ENCODE results near the gene OR51S1. TPM values are rescaled to one million over a fixed set of nuclear protein-coding genes. Genes with fewer than 3 reads are reported as not detected.
A peak's percentile ranks its signal among the peaks of the same experiment; 100 is the strongest.
"Not testable (repeated sequence)": the region's sequence is repeated elsewhere in the genome, so short reads cannot be mapped to it uniquely, and the experiment has no call there.

OR51S1 gene
- total RNA-seq, 1 donor from 2014 or later, result not detected

DNA sequence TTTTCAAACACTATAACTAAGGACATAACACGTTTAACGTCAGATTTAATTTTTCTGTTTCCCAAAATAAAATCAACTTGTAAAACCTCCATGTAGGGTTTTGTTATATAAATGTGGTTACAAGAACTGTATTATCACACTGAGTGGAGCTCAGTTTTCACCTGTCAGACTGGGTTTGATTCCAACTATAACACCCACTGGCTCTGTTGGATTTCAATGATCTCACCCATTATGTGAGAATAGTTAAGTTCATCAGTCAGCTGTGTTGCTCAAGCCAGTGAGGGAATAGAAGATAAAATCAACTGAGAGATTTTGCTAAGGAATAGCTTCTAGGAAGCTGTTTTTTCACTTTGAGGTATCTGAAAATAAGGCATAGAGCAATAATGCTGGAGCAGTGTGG, 39.8 kb downstream of the OR51S1 start:
- DNase-seq (ENCODE audit: low spot score in 2 of 2) (peak in 1 of 2 donors; percentile 1), FAIRE-seq (no peak)

DNA sequence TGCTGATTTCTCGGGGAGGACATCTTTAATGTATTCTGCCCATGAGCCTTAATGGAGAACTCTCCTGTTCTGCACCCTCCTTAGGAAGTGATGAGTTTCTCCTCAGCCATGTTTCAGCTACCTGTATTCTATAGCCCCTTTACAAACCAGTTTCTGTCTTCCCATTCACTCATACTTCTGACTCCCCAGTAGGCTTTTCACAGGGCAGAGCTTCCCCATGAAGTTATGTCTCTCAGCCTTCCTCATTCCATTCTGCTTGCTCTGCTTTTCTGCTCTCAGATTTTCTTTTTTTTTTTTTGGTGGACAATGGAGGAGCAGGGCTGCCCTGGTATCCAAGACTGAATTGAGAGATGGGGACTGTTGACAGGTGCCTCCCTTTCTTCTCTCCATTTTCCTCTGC, 40.5 kb downstream of the OR51S1 start:
- FAIRE-seq (no peak), DNase-seq (ENCODE audit: low spot score in 2 of 2) (no peak)

DNA sequence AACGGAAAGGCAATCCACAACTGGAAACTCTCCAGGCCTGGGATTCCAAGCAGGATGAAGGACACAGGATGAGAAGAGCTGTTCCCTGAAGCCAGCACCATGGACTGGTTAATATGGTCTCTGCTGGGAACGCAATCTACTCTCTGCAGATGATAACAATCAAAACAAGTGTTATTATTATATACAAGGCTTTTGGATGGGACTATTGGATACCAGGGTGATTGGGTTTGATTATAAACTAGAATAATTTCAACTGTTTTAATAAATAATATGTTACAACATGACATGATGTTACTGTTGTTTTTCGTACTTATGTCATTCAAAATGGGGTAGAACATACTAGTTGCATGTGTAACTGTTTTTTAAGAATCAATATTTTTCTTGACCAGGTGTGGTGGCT, 44.7 kb downstream of the OR51S1 start, which contains the start of gene OR52R1:
Gene OR52R1, minus strand, starts transcription at position 101 of the 400 bp plus-strand sequence. Its CDS starts 0 bp downstream, at position 101.
- FAIRE-seq (no peak), DNase-seq (ENCODE audit: low spot score in 2 of 2) (no peak)

DNA sequence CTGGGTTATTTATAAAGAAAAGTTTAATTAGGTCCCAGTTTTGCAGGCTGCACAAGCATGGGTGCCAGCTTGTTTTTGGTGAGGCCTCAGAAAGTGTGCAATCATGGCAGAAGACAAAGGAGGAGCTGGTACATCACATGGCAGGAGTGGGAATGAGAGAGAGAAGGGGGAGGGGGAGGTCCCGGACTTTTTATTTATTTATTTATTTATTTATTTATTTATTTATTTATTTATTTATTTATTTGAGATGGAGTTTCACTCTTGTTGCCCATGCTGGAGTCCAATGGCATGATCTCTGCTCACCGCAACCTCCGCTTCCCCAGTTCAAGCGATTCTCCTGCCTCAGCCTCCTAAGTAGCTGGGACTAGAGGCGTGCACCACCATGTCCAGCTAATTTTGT, 47.7 kb downstream of the OR51S1 start:
- not testable (repeated sequence) for FAIRE-seq; DNase-seq (ENCODE audit: low spot score in 2 of 2)

DNA sequence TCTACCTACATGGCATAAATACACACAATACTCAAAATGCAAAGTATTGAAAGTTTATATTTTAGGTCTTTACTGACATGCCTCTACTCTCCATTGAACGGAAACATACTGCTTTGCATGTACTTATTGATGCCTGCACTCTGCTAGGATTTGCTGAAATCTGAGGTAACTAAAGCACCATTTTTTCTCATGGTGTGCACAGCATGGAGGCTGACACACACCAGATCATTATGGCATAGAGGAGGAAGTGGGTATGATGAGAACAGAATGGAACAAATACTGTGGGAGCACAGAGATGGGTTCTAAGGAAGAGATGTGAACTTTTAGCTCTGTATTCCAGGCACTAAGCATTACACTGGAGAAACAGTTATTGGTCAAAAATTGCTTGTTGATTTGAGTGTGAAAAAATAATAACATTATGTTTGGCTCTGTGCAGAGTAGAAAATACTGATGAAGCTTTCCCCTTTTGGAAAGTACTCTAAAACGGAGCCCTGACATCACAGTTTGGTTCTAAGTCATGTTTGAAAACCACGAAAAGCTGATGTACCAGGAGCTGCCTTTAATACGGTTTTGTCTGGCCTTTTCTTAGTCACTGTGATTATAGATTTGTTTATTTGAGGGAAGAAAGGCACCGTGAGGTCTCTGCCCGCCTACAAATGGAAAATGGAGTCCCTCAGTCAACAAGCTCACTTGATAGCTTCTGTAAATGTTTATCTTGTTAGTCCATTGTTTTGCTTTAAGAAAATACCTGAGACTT, 50.4 kb downstream of the OR51S1 start:
- DNase-seq (ENCODE audit: low spot score in 2 of 2) (no peak), FAIRE-seq (no peak)

Other genes with a start within 250 kb of the OR51S1 start
- gene TRIM68, start 241.0 kb downstream of the OR51S1 start, total RNA-seq, result 10.2 TPM
- gene OR51D1, start 211.7 kb downstream of the OR51S1 start, total RNA-seq, result not detected
- gene OR51E1, start 205.2 kb downstream of the OR51S1 start, total RNA-seq, result 0.41 TPM
- under 0.01 TPM for gene OR51E2, start 151.4 kb downstream of the OR51S1 start, total RNA-seq
- not detected for gene MMP26, start 144.4 kb downstream of the OR51S1 start, total RNA-seq
- gene OR51F1, start 79.3 kb downstream of the OR51S1 start, total RNA-seq, result not detected
- not detected for gene OR52R1, start 44.8 kb downstream of the OR51S1 start, total RNA-seq
- gene OR51F2, start 27.9 kb downstream of the OR51S1 start, total RNA-seq, result not detected
- gene OR51T1, start 32.7 kb upstream of the OR51S1 start, total RNA-seq, result not detected
- not detected for gene OR51A7, start 54.6 kb upstream of the OR51S1 start, total RNA-seq
- gene OR51G2, start 70.1 kb upstream of the OR51S1 start, total RNA-seq, result not detected
- gene OR51G1, start 75.1 kb upstream of the OR51S1 start, total RNA-seq, result not detected
- gene OR51A4, start 98.4 kb upstream of the OR51S1 start, total RNA-seq, result not detected
- not detected for gene OR51A2, start 106.5 kb upstream of the OR51S1 start, total RNA-seq
- gene OR51L1, start 145.6 kb upstream of the OR51S1 start, total RNA-seq, result not detected
- not detected for gene OR52J3, start 197.3 kb upstream of the OR51S1 start, total RNA-seq
- not detected for gene OR52E2, start 210.4 kb upstream of the OR51S1 start, total RNA-seq
- not detected for gene OR52E1, start 220.4 kb upstream of the OR51S1 start, total RNA-seq

Data from frontal cortex (tissue), 4 donors.